ENCODE data around the gene LEFTY1. TPM values are rescaled to one million over a fixed set of nuclear protein-coding genes. Genes with fewer than 3 reads are reported as not detected.

The LEFTY1 gene
- total RNA-seq, 2 experiments from 2014 or later, result 0.09 to 1.0 TPM

DNA sequence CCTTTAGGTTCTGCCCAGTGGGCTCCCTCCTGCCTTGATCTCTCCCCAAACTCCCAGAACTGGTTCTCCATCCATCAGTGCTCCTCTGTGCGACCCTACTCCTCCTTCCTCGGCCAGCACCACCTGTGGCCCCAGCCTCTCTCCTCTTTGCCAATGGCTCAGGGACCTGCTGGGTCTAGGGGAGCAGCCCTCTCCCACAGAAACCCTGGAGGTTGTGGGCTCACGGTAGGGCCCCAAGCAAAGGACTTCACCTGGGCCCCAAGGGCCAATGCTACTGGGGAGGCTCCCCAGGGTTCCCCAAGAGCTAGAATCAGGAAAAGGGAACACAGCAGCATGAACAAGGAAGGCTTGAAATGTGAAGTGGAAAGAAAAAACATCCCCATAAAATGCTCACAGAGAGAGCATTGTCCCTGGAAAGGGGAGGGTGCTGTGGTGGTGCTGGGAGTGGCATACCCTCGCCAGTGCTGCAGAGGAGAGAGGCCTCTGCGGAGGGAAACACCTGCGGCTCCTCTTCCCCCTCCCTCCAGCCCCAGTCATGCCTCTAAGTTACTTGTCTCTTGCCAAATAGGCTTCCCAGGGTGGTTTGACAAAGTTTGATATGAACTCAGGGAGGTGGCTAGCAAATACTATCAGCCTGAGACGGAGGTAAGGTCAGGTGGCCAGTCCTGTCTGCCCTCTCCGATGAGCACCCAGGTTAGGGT is 9.3 kb downstream of the LEFTY1 start:
- H3K36me3 ChIP-seq (ENCODE audit: insufficient read depth, low read length), result peaks cover 17% of the 10 kb centered on the region; the same call in 1 of the 2 replicates
- no TSS peak for BruUV-seq (replicated peaks)
- no peaks in the 10 kb centered on the region for H3K9me2 ChIP-seq (ENCODE audit: insufficient read depth, low read length)
- ChIA-PET CTCF (ENCODE audit: unreplicated experiment) (interaction anchor here (0.6 kb wide), 1 partner anchor 75 kb away, joined by 3 read pairs; no protein-coding TSS in a partner anchor), POLR2A (interaction anchor here (0.5 to 2.1 kb wide), 4 partner anchors 9 to 439 kb away, joined by 3 to 5 read pairs (median 4); no protein-coding TSS in a partner anchor)
- H3K4me2 ChIP-seq (ENCODE audit: low read length), result peak overlapping the region; percentile 96
- H3K9me3 ChIP-seq (ENCODE audit: low read length), result no peaks in the 10 kb centered on the region
- H4K20me1 ChIP-seq (ENCODE audit: insufficient read depth, low read length), result no peaks in the 10 kb centered on the region
- peak; percentile 45 for DNase-seq (ENCODE audit: low spot score)
- peak overlapping the region; percentile 83 for H3K4me3 ChIP-seq (ENCODE audit: low read depth, low read length, poor library complexity, severe bottlenecking)
- TF ChIP-seq, protein P1, sequence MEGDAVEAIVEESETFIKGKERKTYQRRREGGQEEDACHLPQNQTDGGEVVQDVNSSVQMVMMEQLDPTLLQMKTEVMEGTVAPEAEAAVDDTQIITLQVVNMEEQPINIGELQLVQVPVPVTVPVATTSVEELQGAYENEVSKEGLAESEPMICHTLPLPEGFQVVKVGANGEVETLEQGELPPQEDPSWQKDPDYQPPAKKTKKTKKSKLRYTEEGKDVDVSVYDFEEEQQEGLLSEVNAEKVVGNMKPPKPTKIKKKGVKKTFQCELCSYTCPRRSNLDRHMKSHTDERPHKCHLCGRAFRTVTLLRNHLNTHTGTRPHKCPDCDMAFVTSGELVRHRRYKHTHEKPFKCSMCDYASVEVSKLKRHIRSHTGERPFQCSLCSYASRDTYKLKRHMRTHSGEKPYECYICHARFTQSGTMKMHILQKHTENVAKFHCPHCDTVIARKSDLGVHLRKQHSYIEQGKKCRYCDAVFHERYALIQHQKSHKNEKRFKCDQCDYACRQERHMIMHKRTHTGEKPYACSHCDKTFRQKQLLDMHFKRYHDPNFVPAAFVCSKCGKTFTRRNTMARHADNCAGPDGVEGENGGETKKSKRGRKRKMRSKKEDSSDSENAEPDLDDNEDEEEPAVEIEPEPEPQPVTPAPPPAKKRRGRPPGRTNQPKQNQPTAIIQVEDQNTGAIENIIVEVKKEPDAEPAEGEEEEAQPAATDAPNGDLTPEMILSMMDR (conservative IDR thresholded peaks at IDR 0.05; ENCODE audit: low read length), result no peak
- TF ChIP-seq EZH2phosphoT487 (IDR thresholded peaks at IDR 0.05; ENCODE audit: borderline replicate concordance, low read depth, low read length), result no peak
- H3K79me2 ChIP-seq (ENCODE audit: insufficient read depth, low read depth, low read length), result no peaks in the 10 kb centered on the region
- H3K4me1 ChIP-seq (ENCODE audit: insufficient read depth, low read length, poor library complexity, severe bottlenecking), result peaks cover 47% of the 10 kb centered on the region
- no peak overlapping the region for H2AFZ ChIP-seq (ENCODE audit: low read length)
- H3K27ac ChIP-seq (ENCODE audit: low read depth, low read length, poor library complexity, severe bottlenecking), result no peak overlapping the region
- intact Hi-C loops (cut with micrococcal nuclease; ENCODE audit: unreplicated experiment), result loop anchor here (2.0 kb wide), 2 partner anchors 31 to 97 kb away; no protein-coding TSS in a partner anchor

DNA sequence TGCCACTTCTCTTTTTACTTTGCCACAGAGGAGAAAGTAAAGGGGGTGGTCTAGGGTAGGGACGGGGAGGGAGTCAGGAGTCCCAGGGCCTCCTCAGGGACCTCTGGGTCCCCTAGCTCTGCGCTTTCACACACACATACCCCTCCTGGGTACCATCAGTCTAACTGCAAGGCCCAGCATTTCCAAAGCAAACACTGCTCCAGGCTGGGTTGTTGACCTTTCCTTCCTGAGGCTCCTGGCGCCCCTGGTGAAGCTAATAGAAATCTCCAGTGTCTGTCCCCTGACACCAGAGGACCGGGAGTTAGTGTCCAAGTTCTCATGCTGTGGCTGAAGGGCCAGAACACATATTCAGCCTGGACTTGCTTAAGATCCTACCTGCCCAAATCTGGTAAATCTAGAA is 10.7 kb downstream of the LEFTY1 start:
- no peaks in the 10 kb centered on the region for H4K20me1 ChIP-seq (ENCODE audit: insufficient read depth, low read length)
- no peak overlapping the region for H2AFZ ChIP-seq (ENCODE audit: low read length)
- no peak overlapping the region for H3K4me2 ChIP-seq (ENCODE audit: low read length)
- no peak for TF ChIP-seq EZH2phosphoT487 (IDR thresholded peaks at IDR 0.05; ENCODE audit: borderline replicate concordance, low read depth, low read length)
- TF ChIP-seq, protein P1 (conservative IDR thresholded peaks at IDR 0.05; ENCODE audit: low read length), result no peak
- H3K79me2 ChIP-seq (ENCODE audit: insufficient read depth, low read depth, low read length), result no peaks in the 10 kb centered on the region
- H3K36me3 ChIP-seq (ENCODE audit: insufficient read depth, low read length), result peaks cover 19% of the 10 kb centered on the region; the same call in 1 of the 2 replicates
- POLR2A ChIA-PET, result interaction anchor here (1.1 to 1.3 kb wide), 2 partner anchors 19 to 45 kb away, joined by 3 read pairs; partner anchors contain the start of gene PYCR2
- no TSS peak for BruUV-seq (replicated peaks)
- no peaks in the 10 kb centered on the region for H3K9me2 ChIP-seq (ENCODE audit: insufficient read depth, low read length)
- CTCF ChIA-PET (ENCODE audit: unreplicated experiment), result interaction anchor here (0.5 to 0.7 kb wide), 2 partner anchors 92 to 396 kb away, joined by 3 to 4 read pairs; no protein-coding TSS in a partner anchor
- H3K4me3 ChIP-seq (ENCODE audit: low read depth, low read length, poor library complexity, severe bottlenecking), result no peak overlapping the region
- intact Hi-C loops (cut with micrococcal nuclease; ENCODE audit: unreplicated experiment), result no loop called here
- no peaks in the 10 kb centered on the region for H3K9me3 ChIP-seq (ENCODE audit: low read length)
- H3K4me1 ChIP-seq (ENCODE audit: insufficient read depth, low read length, poor library complexity, severe bottlenecking), result peaks cover 46% of the 10 kb centered on the region
- DNase-seq (ENCODE audit: low spot score), result no peak
- H3K27ac ChIP-seq (ENCODE audit: low read depth, low read length, poor library complexity, severe bottlenecking), result no peak overlapping the region

DNA sequence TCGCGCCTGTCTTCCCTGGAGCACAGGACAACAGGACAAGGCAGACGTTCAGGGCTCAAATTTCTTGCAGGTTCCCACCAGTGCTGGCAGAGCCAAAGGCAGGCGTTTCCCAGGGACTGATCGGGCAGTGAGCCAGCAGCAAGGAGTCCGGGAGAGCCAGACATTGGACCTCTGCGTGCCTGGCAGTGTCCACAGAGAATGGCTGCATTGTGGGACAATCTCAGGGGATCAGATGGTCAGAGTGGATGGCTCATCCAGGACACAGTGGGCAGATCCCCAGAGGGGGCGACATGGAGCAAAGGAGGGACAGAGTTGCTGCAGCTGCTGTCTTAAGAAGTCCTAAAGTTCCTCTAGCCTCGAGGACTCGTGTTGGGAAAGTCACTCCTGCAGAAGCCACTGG is 11.4 kb downstream of the LEFTY1 start:
- no TSS peak for BruUV-seq (replicated peaks)
- no peak overlapping the region for H3K4me2 ChIP-seq (ENCODE audit: low read length)
- DNase-seq (ENCODE audit: low spot score), result peak; percentile 55
- no peak overlapping the region for H3K27ac ChIP-seq (ENCODE audit: low read depth, low read length, poor library complexity, severe bottlenecking)
- no peaks in the 10 kb centered on the region for H4K20me1 ChIP-seq (ENCODE audit: insufficient read depth, low read length)
- no peaks in the 10 kb centered on the region for H3K9me3 ChIP-seq (ENCODE audit: low read length)
- H3K4me3 ChIP-seq (ENCODE audit: low read depth, low read length, poor library complexity, severe bottlenecking), result no peak overlapping the region
- H3K9me2 ChIP-seq (ENCODE audit: insufficient read depth, low read length), result no peaks in the 10 kb centered on the region
- CTCF ChIA-PET (ENCODE audit: unreplicated experiment), result no interaction called here
- H3K79me2 ChIP-seq (ENCODE audit: insufficient read depth, low read depth, low read length), result no peaks in the 10 kb centered on the region
- peaks cover 39% of the 10 kb centered on the region for H3K4me1 ChIP-seq (ENCODE audit: insufficient read depth, low read length, poor library complexity, severe bottlenecking)
- H3K36me3 ChIP-seq (ENCODE audit: insufficient read depth, low read length), result peaks cover 24% of the 10 kb centered on the region; the same call in 1 of the 2 replicates
- intact Hi-C loops (cut with micrococcal nuclease; ENCODE audit: unreplicated experiment), result no loop called here
- POLR2A ChIA-PET, result interaction anchor here (0.7 to 1.3 kb wide), 3 partner anchors 20 to 66 kb away, joined by 3 read pairs; partner anchors contain the start of gene PYCR2
- no peak overlapping the region for H2AFZ ChIP-seq (ENCODE audit: low read length)
- no peak for TF ChIP-seq EZH2phosphoT487 (IDR thresholded peaks at IDR 0.05; ENCODE audit: borderline replicate concordance, low read depth, low read length)
- TF ChIP-seq, protein P1 (conservative IDR thresholded peaks at IDR 0.05; ENCODE audit: low read length), result peak; percentile 78

Measured in OCI-LY7 (cell line).